HG03064 (cell line): ENCODE results near the gene VAPB.

ENCODE experiments used
- ATAC-seq: cut with Tn5 transposase; IDR thresholded peaks from one replicate; pipeline ENCODE4 v1.9.1; 2021; ENCODE audit warnings: low read depth; ENCODE audit not compliant: unreplicated experiment

VAPB gene

DNA sequence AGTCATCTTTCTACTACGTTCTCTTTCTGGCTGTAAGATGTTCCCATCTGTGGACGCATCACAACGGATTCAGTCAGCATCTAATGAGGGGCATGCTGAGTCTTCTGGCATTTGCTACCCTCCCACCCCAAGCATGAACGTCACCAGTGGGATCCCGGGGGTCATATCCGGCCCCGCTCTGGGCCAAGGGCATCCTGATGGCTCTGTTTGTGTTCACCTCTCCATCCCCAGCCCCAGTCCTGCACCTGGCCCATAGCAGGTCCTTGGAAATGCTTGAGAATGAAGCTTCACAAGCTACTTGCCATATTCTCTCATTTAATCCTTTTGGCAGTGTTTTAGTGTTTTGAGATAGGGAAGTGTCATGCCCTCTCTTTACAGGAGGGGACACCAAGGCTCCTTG lies 111.2 kb downstream of the VAPB start:
- ATAC-seq, result no peak
